Measurements from ENCODE around the gene KRT26. TPM values are rescaled to one million over a fixed set of nuclear protein-coding genes. Genes with fewer than 3 reads are reported as not detected.

KRT26 gene
- polyA plus RNA-seq, 1 donor from 2014 or later, result not detected

GRCh38 chr17:40800381-40800780, 28.4 kb upstream of the KRT26 start:
- peaks cover 11% of the 10 kb centered on the region for H3K27me3 ChIP-seq (ENCODE audit: insufficient read depth, low read depth, low read length)
- H3K27ac ChIP-seq (ENCODE audit: low read length), result no peak overlapping the region
- H3K36me3 ChIP-seq (ENCODE audit: insufficient read depth, low read length), result no peaks in the 10 kb centered on the region

GRCh38 chr17:40799859-40800258, 27.9 kb upstream of the KRT26 start, which contains the start of gene KRT28:
KRT28 (minus strand) TSS chr17:40799959; CDS start chr17:40799893, 66 bp downstream.
- Histone ChIP-seq H3K79me2 (replicated peaks; ENCODE audit: insufficient read depth, low read length) (no peaks in the 10 kb centered on the region), H3K9me3 (ENCODE audit: low read length) (no peaks in the 10 kb centered on the region), H3K4me3 (ENCODE audit: low read length) (no peak within 1 kb of the TSS), H3F3A (ENCODE audit: insufficient read depth, low read length, poor library complexity, severe bottlenecking) (no peaks in the 10 kb centered on the region), H3K9ac (ENCODE audit: low read length) (no peak within 1 kb of the TSS), H3K27me3 (ENCODE audit: insufficient read depth, low read depth, low read length) (peaks cover 11% of the 10 kb centered on the region), H4K20me1 (ENCODE audit: insufficient read depth) (no peaks in the 10 kb centered on the region), H3K27ac (ENCODE audit: low read length) (no peak within 1 kb of the TSS), H3K36me3 (ENCODE audit: insufficient read depth, low read length) (no peaks in the 10 kb centered on the region), H3K9me2 (ENCODE audit: insufficient read depth, low read length) (no peaks in the 10 kb centered on the region), H2AFZ (ENCODE audit: low read depth, low read length) (no peak within 1 kb of the TSS), H3K4me2 (ENCODE audit: low read length) (no peak within 1 kb of the TSS)
- TF ChIP-seq REST (IDR thresholded peaks at IDR 0.05; ENCODE audit: borderline replicate concordance), result no peak
- no peak for TF ChIP-seq RAD21 (conservative IDR thresholded peaks at IDR 0.05)
- TF ChIP-seq CTCF (IDR thresholded peaks at IDR 0.05; ENCODE audit: poor library complexity, severe bottlenecking), result no peak
- no peak for TF ChIP-seq EP300 (conservative IDR thresholded peaks at IDR 0.05; ENCODE audit: poor library complexity, severe bottlenecking)
- no peak for TF ChIP-seq MXI1 (conservative IDR thresholded peaks at IDR 0.05; ENCODE audit: poor library complexity, severe bottlenecking)
- TF ChIP-seq SMC3 (conservative IDR thresholded peaks at IDR 0.05; ENCODE audit: poor library complexity), result no peak
- TF ChIP-seq POLR2AphosphoS5 (IDR thresholded peaks at IDR 0.05), result no peak

More at GRCh38 chr17:40800381-40800780, 28.4 kb upstream of the KRT26 start:
- H3K79me2 ChIP-seq (replicated peaks; ENCODE audit: insufficient read depth, low read length), result no peaks in the 10 kb centered on the region
- H3K9ac ChIP-seq (ENCODE audit: low read length), result no peak overlapping the region
- H4K20me1 ChIP-seq (ENCODE audit: insufficient read depth), result no peaks in the 10 kb centered on the region
- no peaks in the 10 kb centered on the region for H3K9me2 ChIP-seq (ENCODE audit: insufficient read depth, low read length)
- no peaks in the 10 kb centered on the region for H3K9me3 ChIP-seq (ENCODE audit: low read length)
- no peak for TF ChIP-seq MXI1 (conservative IDR thresholded peaks at IDR 0.05; ENCODE audit: poor library complexity, severe bottlenecking)
- TF ChIP-seq EZH2 (IDR thresholded peaks at IDR 0.05; ENCODE audit: borderline replicate concordance, insufficient read depth, low read length, poor library complexity, severe bottlenecking), result no peak
- no peak for TF ChIP-seq CTCF (IDR thresholded peaks at IDR 0.05; ENCODE audit: poor library complexity, severe bottlenecking)
- H3K4me2 ChIP-seq (ENCODE audit: low read length), result no peak overlapping the region
- no peaks in the 10 kb centered on the region for H3F3A ChIP-seq (ENCODE audit: insufficient read depth, low read length, poor library complexity, severe bottlenecking)
- H2AFZ ChIP-seq (ENCODE audit: low read depth, low read length), result no peak overlapping the region
- no peak overlapping the region for H3K4me3 ChIP-seq (ENCODE audit: low read length)
